Adrenal gland (tissue), 12 donors: Measurements from ENCODE around the gene ZNF334. TPM values are rescaled to one million over a fixed set of nuclear protein-coding genes. Genes with fewer than 3 reads are reported as not detected.

ENCODE experiments used
- DNase-seq, 7 donors: peaks; one replicate each; pipeline ENCODE4 v3.0.0-alpha.2; 2019 to 2020
- H3K27ac ChIP-seq, 5 donors: fragments of 200-600 bp; sonication (generic) in 4 of 5; 1 replicate in 3 of 5; 2 replicates in 2 of 5; pipeline versions ENCODE4 v1.5.1 to v1.8.0; 2016 to 2020; ENCODE audit warnings: mild to moderate bottlenecking in 1 of 5
- H3K27me3 ChIP-seq: fragments of 200-600 bp; 2 replicates; pipeline ENCODE4 v1.8.0; 2021
- H3K36me3 ChIP-seq, 2 donors: fragments of 200-600 bp; replicated peaks in 1 of 2; 1 replicate in 1 of 2; 2 replicates in 1 of 2; pipeline versions ENCODE4 v1.5.1 to v1.8.0; 2018 to 2022
- H3K4me1 ChIP-seq, 2 donors: fragments of 200-600 bp; replicated peaks in 1 of 2; 1 replicate in 1 of 2; 2 replicates in 1 of 2; pipeline versions ENCODE4 v1.5.1 to v1.8.0; 2018 to 2021
- H3K4me3 ChIP-seq, 4 donors: fragments of 200-600 bp; sonication (generic) in 3 of 4; one replicate each; pipeline ENCODE4 v1.5.1; 2016 to 2018
- H3K9me3 ChIP-seq, 3 donors: fragments of 200-600 bp; sonication (generic) in 1 of 3; replicated peaks in 1 of 3; 1 replicate in 2 of 3; 2 replicates in 1 of 3; pipeline versions ENCODE4 v1.5.1 to v1.8.0; 2016 to 2021
- CTCF ChIP-seq, 6 experiments: fragments of 450-650 bp in 4 of 6; fragments of 200-600 bp in 2 of 6; sonication (generic) in 1 of 6; IDR thresholded peaks; 1 replicate in 5 of 6; 2 replicates in 1 of 6; pipeline versions ENCODE4 v1.5.1 to v1.8.0; 2016 to 2021; ENCODE audit warnings: antibody characterized with exemption in 6 of 6, mild to moderate bottlenecking in 2 of 6, moderate library complexity in 1 of 6
- POLR2A ChIP-seq, 2 donors: fragments of 450-650 bp; IDR thresholded peaks; one replicate each; pipeline ENCODE4 v1.6.1; 2017; ENCODE audit warnings: antibody characterized with exemption in 2 of 2, mild to moderate bottlenecking in 2 of 2, moderate library complexity in 1 of 2
- WGBS, 4 donors: extraction: QIAGEN DNeasy Blood & Tissue Kit in 2 of 4; methylation state at CpG; one replicate each; pipeline versions ENCODE4 v1.1.5 to v1.1.7; 2013 to 2017; 5-methylcytosine and 5-hydroxymethylcytosine counted together
- intact Hi-C, 2 donors: fragments of 100-400 bp; cut with DNase I; formaldehyde crosslinking; loops; one replicate each; pipeline versions ENCODE4 v1.14.1 to v1.15.0; 2022 to 2023
- polyA plus RNA-seq, 3 donors: library from polyadenylated mRNA; stranded (reverse); fragments of 200-250 nt in 2 of 3; fragments of 350-450 nt in 1 of 3; fragmentation: Illumina TruSeq in 1 of 3; extraction: RNeasy Lipid Tissue Mini Kit (QIAGEN cat#74804) in 1 of 3; gene quantifications; one replicate each; pipeline ENCODE4 v1.2.3, GENCODE V29; 2013 to 2014
- total RNA-seq, 9 donors: library from RNA; depleted of rRNA in 4 of 9; stranded (reverse); fragments of >200 nt in 4 of 9; fragments of 120-200 nt in 1 of 9; fragmentation: NEBNext Ultra II Directional in 1 of 9; extraction: Animal tissue kit (Norgen Biotek cat#: 25700) in 1 of 9; gene quantifications; one replicate each; pipeline versions ENCODE4 v1.1.0 to v1.2.4, GENCODE V29; 2013 to 2023
- donor health status: healthy with polysubstance abuse.
- donor health status: Bipolar disorder and iron deficiency.
- donor health status: DM: yes; HTN: yes; CAD: no.
- donor health status: DM: no; HTN: no; CAD: no.
- donor health status: DM: no; HTN: no; CAD: no.
- donor health status: DM: yes; HTN: yes; CAD: no.

The ZNF334 gene
- total and polyA plus RNA-seq, 12 donors = 1.0 to 22.2 (median 7.2) TPM

GRCh38 chr20:46501337-46501942 is 11.9 kb downstream of the ZNF334 start:
- WGBS, 4 donors = 95 to 98% (median 97%) methylated on average over 5 of the region's 5 CpGs
- no peak overlapping the region for H3K27ac ChIP-seq
- H3K9me3 ChIP-seq = peaks cover 0 to 25% (median 0%) of the 10 kb centered on the region in 3 donors
- TF ChIP-seq CTCF (IDR thresholded peaks at IDR 0.05) = no peak
- no peak overlapping the region for H3K4me3 ChIP-seq
- H3K36me3 ChIP-seq = peaks cover 0 to 5% of the 10 kb centered on the region in 2 donors
- H3K27me3 ChIP-seq = no peaks in the 10 kb centered on the region
- intact Hi-C loops = no loop called here
- no peak for DNase-seq
- no peaks in the 10 kb centered on the region for H3K4me1 ChIP-seq

- WGBS, 4 donors = 79 to 90% (median 83%) methylated on average over 4 of the region's 4 CpGs
- intact Hi-C loops = no loop called here
Observed at GRCh38 chr20:46494077-46494476, 19.3 kb downstream of the ZNF334 start.

GRCh38 chr20:46491354-46491753 is 22.0 kb downstream of the ZNF334 start:
- TF ChIP-seq POLR2A (IDR thresholded peaks at IDR 0.05) = no peak
- no peak for TF ChIP-seq CTCF (IDR thresholded peaks at IDR 0.05)

More at GRCh38 chr20:46494077-46494476, 19.3 kb downstream of the ZNF334 start:
- Histone ChIP-seq H3K27ac (no peak overlapping the region), H3K36me3 (no peaks in the 10 kb centered on the region), H3K27me3 (no peaks in the 10 kb centered on the region), H3K4me1 (no peaks in the 10 kb centered on the region), H3K9me3 (no peaks in the 10 kb centered on the region), H3K4me3 (no peak overlapping the region)
- TF ChIP-seq CTCF (IDR thresholded peaks at IDR 0.05) (no peak), POLR2A (IDR thresholded peaks at IDR 0.05) (no peak)
- no peak for DNase-seq

GRCh38 chr20:46488451-46488850 is 24.9 kb downstream of the ZNF334 start:
- intact Hi-C loops = no loop called here
- no peak overlapping the region for H3K27ac ChIP-seq
- H3K4me1 ChIP-seq = no peaks in the 10 kb centered on the region
- no peaks in the 10 kb centered on the region for H3K9me3 ChIP-seq
- no peak for TF ChIP-seq CTCF (IDR thresholded peaks at IDR 0.05)
- no peak for TF ChIP-seq POLR2A (IDR thresholded peaks at IDR 0.05)
- no peak for DNase-seq
- WGBS, 4 donors = 87 to 93% (median 89%) methylated on average over 3 of the region's 3 CpGs
- H3K27me3 ChIP-seq = no peaks in the 10 kb centered on the region
- no peak overlapping the region for H3K4me3 ChIP-seq
- H3K36me3 ChIP-seq = no peaks in the 10 kb centered on the region

More at GRCh38 chr20:46491354-46491753, 22.0 kb downstream of the ZNF334 start:
- Histone ChIP-seq H3K27ac (no peak overlapping the region), H3K36me3 (no peaks in the 10 kb centered on the region), H3K4me3 (no peak overlapping the region), H3K4me1 (no peaks in the 10 kb centered on the region), H3K27me3 (no peaks in the 10 kb centered on the region), H3K9me3 (no peaks in the 10 kb centered on the region)
- 87 to 93% (median 90%) methylated on average over 8 of the region's 8 CpGs for WGBS, 4 donors
- intact Hi-C loops = no loop called here
- no peak for DNase-seq
